Stimulated activated naive B cell treated with anti-CD40 and anti-IgM and Interleukin-4, amounts not matched to agents 10 μg/mL and 1 μg/mL and 100 μg/mL, for 72 hours (primary cell): ENCODE measurements around the gene CDKN2A.

ENCODE experiments used
- ATAC-seq, 2 donors: fragments of 150-1000 bp; cut with Tn5 transposase; replicated peaks; 2 replicates each; pipeline ENCODE4 v1.10.0; 2021; ENCODE audit warnings: moderate library complexity in 1 of 2
- DNase-seq: peaks from one replicate; pipeline ENCODE4 v3.0.0; 2021
- H3K27ac Mint-ChIP-seq: one replicate; pipeline ENCODE4 v1.8.0; 2022; ENCODE audit warnings: mild to moderate bottlenecking, mixed read lengths
- H3K27me3 Mint-ChIP-seq, 2 donors: one replicate each; pipeline ENCODE4 v1.8.0; 2022; ENCODE audit warnings: mixed read lengths in 2 of 2
- H3K36me3 Mint-ChIP-seq, 2 donors: one replicate each; pipeline ENCODE4 v1.8.0; 2022; ENCODE audit warnings: mixed read lengths in 2 of 2, mild to moderate bottlenecking in 1 of 2
- H3K4me1 Mint-ChIP-seq, 2 donors: one replicate each; pipeline ENCODE4 v1.8.0; 2022; ENCODE audit warnings: mixed read lengths in 2 of 2, mild to moderate bottlenecking in 1 of 2
- H3K4me3 Mint-ChIP-seq, 2 donors: one replicate each; pipeline ENCODE4 v1.8.0; 2022; ENCODE audit warnings: mild to moderate bottlenecking in 2 of 2, mixed read lengths in 2 of 2, moderate library complexity in 1 of 2
- H3K9me3 Mint-ChIP-seq, 2 donors: one replicate each; pipeline ENCODE4 v1.8.0; 2022; ENCODE audit warnings: mixed read lengths in 2 of 2, mild to moderate bottlenecking in 1 of 2

CDKN2A gene

DNA sequence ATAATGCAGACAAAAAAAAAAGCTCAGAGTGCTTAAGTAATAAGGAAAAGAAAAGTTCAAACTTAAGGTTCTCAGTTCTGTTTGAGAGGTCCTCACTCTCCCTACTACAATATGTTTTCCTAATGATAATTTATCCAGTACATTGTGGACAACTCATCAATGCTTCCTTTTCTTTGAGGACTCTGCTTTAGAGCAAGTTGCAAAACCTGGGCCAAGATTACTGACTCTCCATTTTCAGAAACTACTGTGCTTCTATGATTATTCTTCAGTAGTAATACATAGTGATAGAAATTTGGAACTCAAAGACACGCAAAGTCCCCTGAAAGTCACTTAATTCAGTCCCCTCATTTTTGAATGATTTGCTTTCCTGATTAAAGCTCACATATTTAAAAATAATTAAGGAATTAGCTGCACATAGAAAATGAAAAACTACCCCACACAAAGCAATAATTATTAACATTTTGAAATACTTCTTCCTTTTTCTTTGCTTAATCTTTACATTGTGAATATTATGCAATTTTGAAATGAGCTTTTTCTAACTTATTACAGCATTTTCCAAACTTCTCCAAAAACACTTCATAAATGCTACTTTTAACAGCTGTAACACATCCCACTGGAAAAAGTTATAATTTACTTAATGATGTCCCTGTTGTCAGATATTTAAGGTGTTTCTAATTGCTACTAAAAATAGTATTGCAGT lies 11.2 kb downstream of the CDKN2A start:
- Mint-ChIP-seq H3K36me3 (no peaks in the 10 kb centered on the region), H3K4me1 (peaks cover 0 to 10% of the 10 kb centered on the region in 2 donors), H3K9me3 (no peaks in the 10 kb centered on the region), H3K27ac (no peak overlapping the region), H3K4me3 (no peak overlapping the region), H3K27me3 (peaks cover 40 to 49% of the 10 kb centered on the region in 2 donors)
- DNase-seq (no peak), ATAC-seq (no peak)

DNA sequence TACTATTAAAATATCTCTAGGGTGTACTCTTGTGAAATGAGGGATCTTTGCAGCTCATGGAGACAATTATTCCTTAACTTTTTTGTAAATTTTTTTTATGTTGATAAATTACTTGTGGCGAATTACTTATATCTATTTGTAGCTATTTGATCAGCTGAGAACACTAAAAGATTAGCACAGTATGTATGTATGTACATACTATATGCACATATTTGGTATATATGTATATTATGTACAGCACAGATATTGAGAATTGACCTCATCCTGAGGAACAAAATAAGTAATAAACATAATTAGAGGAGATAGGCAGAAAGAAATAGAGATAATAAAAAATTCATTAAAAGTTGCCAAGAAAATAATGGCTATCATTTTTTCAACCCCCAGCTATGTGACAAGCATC lies 11.8 kb downstream of the CDKN2A start:
- H3K27me3 Mint-ChIP-seq, result peaks cover 36 to 44% of the 10 kb centered on the region in 2 donors
- no peak overlapping the region for H3K4me3 Mint-ChIP-seq
- no peak for DNase-seq
- peaks cover 0 to 10% of the 10 kb centered on the region in 2 donors for H3K4me1 Mint-ChIP-seq
- no peaks in the 10 kb centered on the region for H3K9me3 Mint-ChIP-seq
- no peak for ATAC-seq
- H3K36me3 Mint-ChIP-seq, result no peaks in the 10 kb centered on the region
- no peak overlapping the region for H3K27ac Mint-ChIP-seq

DNA sequence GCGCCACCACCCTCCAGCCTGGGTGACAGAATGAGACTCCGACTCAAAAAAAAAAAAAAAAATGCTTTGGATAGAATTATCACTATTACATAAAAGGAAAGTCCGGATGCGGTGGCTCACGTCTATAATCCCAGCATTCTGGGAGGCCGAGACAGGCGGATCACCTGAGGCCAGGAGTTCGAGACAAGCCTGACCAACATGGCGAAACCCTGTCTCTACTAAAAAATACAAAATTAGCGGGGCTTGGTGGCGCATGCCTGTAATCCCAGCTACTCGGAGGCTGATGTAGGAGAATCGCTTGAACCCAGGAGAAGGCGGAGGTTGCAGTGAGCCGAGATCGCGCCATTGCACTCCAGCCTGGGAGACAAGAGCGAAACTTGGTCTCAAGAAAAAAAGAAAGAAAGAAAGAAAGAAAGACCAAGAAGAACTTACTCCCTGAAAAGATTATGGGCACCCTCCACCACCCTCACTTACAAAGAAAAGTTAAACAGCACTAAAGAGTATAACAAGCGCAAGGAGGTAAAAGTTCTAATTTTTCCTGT lies 17.8 kb downstream of the CDKN2A start:
- H3K27ac Mint-ChIP-seq, result no peak overlapping the region
- peaks cover 15 to 28% of the 10 kb centered on the region in 2 donors for H3K4me1 Mint-ChIP-seq
- DNase-seq (no peak), ATAC-seq (no peak)
- H3K9me3 Mint-ChIP-seq, result no peaks in the 10 kb centered on the region
- peaks cover 59 to 63% of the 10 kb centered on the region in 2 donors for H3K27me3 Mint-ChIP-seq
- peaks cover 0 to 2% of the 10 kb centered on the region in 2 donors for H3K36me3 Mint-ChIP-seq
- no peak overlapping the region for H3K4me3 Mint-ChIP-seq

DNA sequence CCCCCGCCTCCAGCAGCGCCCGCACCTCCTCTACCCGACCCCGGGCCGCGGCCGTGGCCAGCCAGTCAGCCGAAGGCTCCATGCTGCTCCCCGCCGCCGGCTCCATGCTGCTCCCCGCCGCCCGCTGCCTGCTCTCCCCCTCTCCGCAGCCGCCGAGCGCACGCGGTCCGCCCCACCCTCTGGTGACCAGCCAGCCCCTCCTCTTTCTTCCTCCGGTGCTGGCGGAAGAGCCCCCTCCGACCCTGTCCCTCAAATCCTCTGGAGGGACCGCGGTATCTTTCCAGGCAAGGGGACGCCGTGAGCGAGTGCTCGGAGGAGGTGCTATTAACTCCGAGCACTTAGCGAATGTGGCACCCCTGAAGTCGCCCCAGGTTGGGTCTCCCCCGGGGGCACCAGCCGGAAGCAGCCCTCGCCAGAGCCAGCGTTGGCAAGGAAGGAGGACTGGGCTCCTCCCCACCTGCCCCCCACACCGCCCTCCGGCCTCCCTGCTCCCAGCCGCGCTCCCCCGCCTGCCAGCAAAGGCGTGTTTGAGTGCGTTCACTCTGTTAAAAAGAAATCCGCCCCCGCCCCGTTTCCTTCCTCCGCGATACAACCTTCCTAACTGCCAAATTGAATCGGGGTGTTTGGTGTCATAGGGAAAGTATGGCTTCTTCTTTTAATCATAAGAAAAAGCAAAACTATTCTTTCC lies 19.3 kb downstream of the CDKN2A start:
- Mint-ChIP-seq H3K36me3 (peaks cover 2% of the 10 kb centered on the region in 2 donors), H3K4me3 (peak overlapping the region; percentile 85 to 88), H3K27ac (peak overlapping the region; percentile 93), H3K4me1 (peaks cover 24 to 28% of the 10 kb centered on the region in 2 donors), H3K9me3 (peaks cover 0 to 5% of the 10 kb centered on the region in 2 donors), H3K27me3 (peaks cover 67 to 77% of the 10 kb centered on the region in 2 donors)
- ATAC-seq (peak; percentile 72 to 78), DNase-seq (no peak)

DNA sequence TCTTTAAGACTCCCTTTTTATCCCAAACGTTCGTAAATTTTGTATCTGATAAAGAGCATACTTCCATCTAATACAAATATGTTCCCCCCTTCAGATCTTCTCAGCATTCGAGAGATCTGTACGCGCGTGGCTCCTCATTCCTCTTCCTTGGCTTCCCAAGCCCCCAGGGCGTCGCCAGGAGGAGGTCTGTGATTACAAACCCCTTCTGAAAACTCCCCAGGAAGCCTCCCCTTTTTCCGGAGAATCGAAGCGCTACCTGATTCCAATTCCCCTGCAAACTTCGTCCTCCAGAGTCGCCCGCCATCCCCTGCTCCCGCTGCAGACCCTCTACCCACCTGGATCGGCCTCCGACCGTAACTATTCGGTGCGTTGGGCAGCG lies 19.9 kb downstream of the CDKN2A start:
- H3K4me3 Mint-ChIP-seq, result peak overlapping the region; percentile 85 to 88
- ATAC-seq, result no peak
- peaks cover 2 to 4% of the 10 kb centered on the region in 2 donors for H3K36me3 Mint-ChIP-seq
- H3K4me1 Mint-ChIP-seq, result peaks cover 24 to 29% of the 10 kb centered on the region in 2 donors
- H3K9me3 Mint-ChIP-seq, result peaks cover 1 to 5% of the 10 kb centered on the region in 2 donors
- H3K27me3 Mint-ChIP-seq, result peaks cover 67 to 77% of the 10 kb centered on the region in 2 donors
- peak overlapping the region; percentile 93 for H3K27ac Mint-ChIP-seq
- DNase-seq, result no peak

DNA sequence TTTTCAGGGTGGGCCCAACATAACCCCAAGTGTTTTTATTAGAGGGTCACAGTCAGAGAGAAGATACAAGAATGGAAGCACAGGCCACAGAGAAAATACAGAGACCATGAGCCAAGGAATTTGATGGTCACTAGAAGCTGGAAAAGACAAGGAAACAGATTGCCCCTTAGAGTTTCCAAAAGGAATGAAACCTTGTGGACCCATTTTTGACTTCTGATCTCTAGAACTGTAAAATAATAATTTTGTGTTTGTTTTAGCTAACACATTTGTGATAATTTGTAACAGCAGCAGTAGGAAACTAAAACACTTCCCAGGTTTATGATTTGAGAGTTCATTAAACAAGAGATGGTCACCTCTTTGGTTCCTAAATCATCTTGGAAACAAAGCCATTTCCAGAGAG lies 21.8 kb downstream of the CDKN2A start:
- Mint-ChIP-seq H3K27ac (no peak overlapping the region), H3K36me3 (peaks cover 7 to 11% of the 10 kb centered on the region in 2 donors)

DNA sequence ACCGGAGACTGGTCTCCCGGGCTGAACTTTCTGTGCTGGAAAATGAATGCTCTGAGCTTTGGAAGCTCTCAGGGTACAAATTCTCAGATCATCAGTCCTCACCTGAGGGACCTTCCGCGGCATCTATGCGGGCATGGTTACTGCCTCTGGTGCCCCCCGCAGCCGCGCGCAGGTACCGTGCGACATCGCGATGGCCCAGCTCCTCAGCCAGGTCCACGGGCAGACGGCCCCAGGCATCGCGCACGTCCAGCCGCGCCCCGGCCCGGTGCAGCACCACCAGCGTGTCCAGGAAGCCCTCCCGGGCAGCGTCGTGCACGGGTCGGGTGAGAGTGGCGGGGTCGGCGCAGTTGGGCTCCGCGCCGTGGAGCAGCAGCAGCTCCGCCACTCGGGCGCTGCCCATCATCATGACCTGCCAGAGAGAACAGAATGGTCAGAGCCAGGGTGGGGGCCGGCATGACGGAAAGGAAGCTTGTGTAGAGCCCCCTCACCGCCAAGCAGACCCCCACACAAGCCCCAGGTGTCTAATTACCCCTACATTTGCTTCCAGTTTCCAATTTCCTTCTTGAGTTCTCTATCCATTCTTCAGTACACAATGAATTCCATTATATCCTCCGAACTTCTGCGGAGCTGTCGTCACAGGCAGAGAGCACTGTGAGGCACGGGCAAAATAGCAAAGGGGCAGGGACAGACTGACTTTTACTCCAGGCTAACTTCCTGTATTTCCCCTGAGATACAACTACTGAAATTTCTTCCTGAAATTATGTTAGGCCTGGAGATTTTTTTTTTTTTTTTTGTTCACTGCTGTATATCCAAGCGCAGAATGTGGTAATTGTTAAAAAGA lies 23.2 kb downstream of the CDKN2A start:
- ATAC-seq (no peak), DNase-seq (no peak)
- Mint-ChIP-seq H3K4me1 (peaks cover 35 to 40% of the 10 kb centered on the region in 2 donors), H3K27ac (peak overlapping the region; percentile 86), H3K4me3 (no peak overlapping the region), H3K36me3 (peaks cover 7 to 11% of the 10 kb centered on the region in 2 donors), H3K27me3 (peaks cover 78 to 92% of the 10 kb centered on the region in 2 donors), H3K9me3 (peaks cover 10 to 13% of the 10 kb centered on the region in 2 donors)

More for the DNA sequence above, 21.8 kb downstream of the CDKN2A start:
- DNase-seq, result no peak
- Mint-ChIP-seq H3K9me3 (peaks cover 9 to 10% of the 10 kb centered on the region in 2 donors), H3K4me3 (no peak overlapping the region), H3K4me1 (peaks cover 32 to 42% of the 10 kb centered on the region in 2 donors), H3K27me3 (peaks cover 77 to 87% of the 10 kb centered on the region in 2 donors)
- no peak for ATAC-seq

DNA sequence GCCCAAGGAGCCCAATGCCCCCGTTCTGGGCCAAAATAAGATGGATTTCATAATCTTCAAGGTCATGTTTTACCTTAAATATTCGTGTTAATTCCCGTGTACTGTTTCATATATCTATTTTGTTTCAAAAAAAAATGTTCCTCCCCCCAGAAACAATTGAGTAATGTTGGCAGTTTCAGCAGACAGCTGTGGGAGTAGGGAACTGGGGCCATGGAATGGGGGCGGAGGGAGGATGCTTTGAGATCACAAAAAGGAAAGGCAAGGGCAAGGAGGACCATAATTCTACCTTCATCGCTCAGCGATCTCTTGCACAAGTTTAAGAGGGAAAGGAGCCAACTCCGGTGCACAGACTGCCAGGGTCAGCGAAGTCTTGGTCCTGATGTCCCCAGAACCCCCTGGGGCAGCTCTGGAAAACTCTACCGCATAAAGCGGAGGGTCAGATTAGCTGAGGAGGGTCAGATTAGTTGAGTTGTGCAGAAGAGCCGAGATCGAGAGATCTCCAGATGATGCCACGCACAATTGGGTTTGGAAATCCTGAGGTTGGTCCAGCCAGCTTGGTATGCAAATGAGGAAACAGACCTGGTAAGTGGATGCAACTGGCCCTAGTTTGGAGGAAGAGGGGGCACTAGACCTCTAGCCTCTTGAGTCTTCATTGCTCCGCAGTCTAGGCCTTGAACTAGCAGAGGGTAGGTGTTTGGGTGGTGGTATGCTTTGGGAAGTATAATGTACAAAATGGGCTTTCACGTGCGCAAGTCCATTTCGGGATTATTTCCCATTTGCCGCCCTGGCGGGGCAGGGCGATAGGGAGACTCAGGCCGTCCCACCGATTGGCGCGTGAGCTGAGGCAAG lies 24.0 kb downstream of the CDKN2A start:
- H3K27ac Mint-ChIP-seq, result peak overlapping the region; percentile 86
- H3K9me3 Mint-ChIP-seq, result peaks cover 12 to 13% of the 10 kb centered on the region in 2 donors

DNA sequence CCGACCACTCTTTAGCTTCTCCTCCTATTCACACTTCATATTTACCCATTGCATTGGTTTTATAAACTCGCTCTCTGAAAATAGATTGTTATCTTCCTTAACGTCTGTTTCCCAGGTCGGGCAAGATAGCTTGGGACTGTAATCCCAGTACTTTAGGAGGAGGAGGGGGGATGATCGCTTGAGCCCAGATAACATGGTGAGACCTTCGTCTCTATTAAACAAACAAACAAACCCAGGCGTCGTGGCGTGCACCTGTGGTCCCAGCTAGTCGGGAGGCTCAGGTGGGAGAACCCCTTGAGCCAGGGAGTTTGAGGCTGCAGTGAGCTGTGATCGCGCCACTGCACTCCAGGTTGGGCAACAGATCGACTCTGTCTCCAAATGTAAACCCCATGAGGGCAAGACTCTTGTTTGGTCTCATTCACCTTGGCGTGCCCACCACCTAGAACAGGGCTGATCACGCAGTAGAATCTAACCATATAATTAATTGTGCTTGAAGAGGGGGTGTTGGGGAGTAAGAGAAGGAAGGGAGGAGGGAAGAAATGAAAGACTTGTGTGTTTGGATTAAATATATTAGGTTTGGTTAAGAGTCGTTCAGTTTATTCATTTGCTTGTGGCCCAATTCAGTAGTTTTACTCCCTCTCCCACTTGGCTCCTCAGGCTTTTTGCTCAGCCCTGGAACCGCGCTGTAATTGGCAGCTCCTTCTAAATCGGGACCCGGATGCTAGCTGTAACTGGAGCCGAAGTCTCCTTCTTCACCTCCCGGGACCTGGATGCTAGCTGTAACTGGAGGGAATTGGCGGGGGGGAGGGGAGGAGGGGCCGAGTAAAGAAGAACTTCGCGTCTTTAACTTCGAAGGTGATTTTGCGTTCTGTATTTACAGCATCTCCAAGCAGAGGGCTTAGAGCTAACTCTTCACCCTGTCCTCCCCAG lies 24.9 kb downstream of the CDKN2A start:
- Mint-ChIP-seq H3K27ac (peak overlapping the region; percentile 96), H3K9me3 (peaks cover 12 to 13% of the 10 kb centered on the region in 2 donors), H3K4me3 (peak overlapping the region; percentile 63 to 73), H3K27me3 (peaks cover 76 to 92% of the 10 kb centered on the region in 2 donors), H3K4me1 (peaks cover 32 to 41% of the 10 kb centered on the region in 2 donors), H3K36me3 (peaks cover 11 to 15% of the 10 kb centered on the region in 2 donors)
- ATAC-seq (no peak), DNase-seq (no peak)

More for the DNA sequence above, 24.0 kb downstream of the CDKN2A start:
- peaks cover 80 to 92% of the 10 kb centered on the region in 2 donors for H3K27me3 Mint-ChIP-seq
- H3K4me3 Mint-ChIP-seq, result no peak overlapping the region
- ATAC-seq (no peak), DNase-seq (no peak)
- H3K36me3 Mint-ChIP-seq, result peaks cover 11 to 12% of the 10 kb centered on the region in 2 donors
- peaks cover 36 to 41% of the 10 kb centered on the region in 2 donors for H3K4me1 Mint-ChIP-seq

DNA sequence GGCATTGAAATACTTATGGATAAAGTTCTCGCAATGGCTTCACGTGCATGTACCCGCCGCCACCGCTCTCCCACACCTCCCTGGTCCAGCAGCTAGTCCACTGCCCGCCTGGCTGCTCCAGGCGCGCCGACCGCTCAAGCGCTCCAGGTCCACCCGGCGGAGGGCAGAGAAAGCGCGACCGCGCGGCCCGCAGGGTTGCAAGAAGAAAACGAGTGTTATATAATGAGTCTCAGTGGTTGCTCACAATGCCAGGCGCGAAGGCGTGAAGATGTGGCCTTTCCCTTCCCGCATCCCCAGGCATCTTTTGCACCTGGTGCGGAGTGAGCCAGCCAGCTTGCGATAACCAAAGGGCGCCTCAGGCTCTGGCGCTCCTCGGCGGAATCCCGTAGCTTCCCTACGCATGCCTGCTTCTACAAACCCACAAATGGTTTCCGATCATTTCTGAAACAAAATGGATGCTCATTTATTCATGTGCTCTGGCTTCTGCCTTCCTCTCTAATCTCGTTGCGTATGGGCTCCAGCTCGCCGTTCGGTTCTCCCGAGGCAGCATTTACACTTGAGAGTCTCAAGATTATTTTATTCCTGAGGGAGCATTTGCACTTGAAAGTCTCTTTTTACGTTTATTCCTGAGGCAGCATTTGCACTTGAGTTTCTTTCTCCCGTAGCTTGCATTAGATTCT lies 25.7 kb downstream of the CDKN2A start:
- Mint-ChIP-seq H3K27ac (peak overlapping the region; percentile 96), H3K4me1 (peaks cover 30 to 37% of the 10 kb centered on the region in 2 donors), H3K4me3 (peak overlapping the region; percentile 63 to 73), H3K27me3 (peaks cover 74 to 94% of the 10 kb centered on the region in 2 donors), H3K36me3 (peaks cover 11 to 15% of the 10 kb centered on the region in 2 donors), H3K9me3 (peaks cover 12 to 13% of the 10 kb centered on the region in 2 donors)
- ATAC-seq (no peak), DNase-seq (no peak)

DNA sequence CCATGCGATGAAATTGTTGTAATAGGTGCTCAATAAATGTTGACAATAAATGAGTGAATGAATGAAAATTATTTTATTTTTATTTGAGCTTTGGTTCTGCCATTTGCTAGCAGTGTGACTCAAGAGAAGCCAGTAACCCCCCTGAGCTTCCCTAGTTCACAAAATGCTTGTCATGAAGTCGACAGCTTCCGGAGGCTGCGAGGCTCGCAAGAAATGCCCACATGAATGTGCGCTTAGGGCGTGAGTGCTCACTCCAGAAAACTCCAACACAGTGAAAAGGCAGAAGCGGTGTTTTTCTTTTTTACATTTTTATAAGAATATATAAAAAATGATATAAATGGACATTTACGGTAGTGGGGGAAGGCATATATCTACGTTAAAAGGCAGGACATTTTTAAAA lies 26.5 kb downstream of the CDKN2A start:
- peaks cover 13 to 14% of the 10 kb centered on the region in 2 donors for H3K9me3 Mint-ChIP-seq
- no peak for ATAC-seq
- no peak for DNase-seq
- H3K27ac Mint-ChIP-seq, result peak overlapping the region; percentile 82
- peak overlapping the region; percentile 63 to 65 for H3K4me3 Mint-ChIP-seq
- peaks cover 30 to 35% of the 10 kb centered on the region in 2 donors for H3K4me1 Mint-ChIP-seq
- peaks cover 11 to 15% of the 10 kb centered on the region in 2 donors for H3K36me3 Mint-ChIP-seq
- H3K27me3 Mint-ChIP-seq, result peaks cover 79 to 98% of the 10 kb centered on the region in 2 donors

DNA sequence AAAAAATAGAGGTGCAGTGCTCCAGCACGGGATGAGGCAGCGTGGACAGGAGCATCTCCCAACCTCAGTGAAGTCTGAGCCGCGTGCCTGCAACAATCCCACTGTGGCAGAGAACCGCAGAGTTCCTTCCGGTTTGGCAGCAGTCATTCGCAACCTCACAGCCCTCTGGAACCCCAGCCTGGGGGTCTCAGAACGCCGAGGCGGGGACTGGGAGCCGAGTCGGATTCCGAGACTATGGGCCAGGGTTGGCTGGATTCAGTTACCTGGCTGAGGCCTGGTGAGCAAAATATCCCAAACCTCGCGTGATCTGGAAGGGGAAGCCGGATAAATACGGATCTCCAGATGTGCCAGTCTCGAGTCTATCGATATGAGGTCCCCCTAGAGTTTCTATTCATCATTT lies 27.0 kb downstream of the CDKN2A start:
- Mint-ChIP-seq H3K4me3 (no peak overlapping the region), H3K27ac (peak overlapping the region; percentile 82), H3K27me3 (peaks cover 79 to 98% of the 10 kb centered on the region in 2 donors), H3K36me3 (peaks cover 11 to 15% of the 10 kb centered on the region in 2 donors), H3K9me3 (peaks cover 13 to 14% of the 10 kb centered on the region in 2 donors), H3K4me1 (peaks cover 30 to 35% of the 10 kb centered on the region in 2 donors)
- no peak for ATAC-seq
- no peak for DNase-seq
